Hepatocyte (in vitro differentiated cells): ENCODE measurements around the gene PLCL2. TPM values are rescaled to one million over a fixed set of nuclear protein-coding genes. Genes with fewer than 3 reads are reported as not detected.

Experiments used
- DNase-seq: peaks from one replicate; pipeline ENCODE4 v3.0.0-alpha.2; 2016; ENCODE audit warnings: low spot score
- H2AFZ ChIP-seq: fragments of 200-600 bp; sonication (generic); 2 replicates; pipeline ENCODE4 v1.6.0; 2016; ENCODE audit warnings: antibody characterized with exemption, mild to moderate bottlenecking
- H3K27ac ChIP-seq: fragments of 200-600 bp; sonication (generic); 2 replicates; pipeline ENCODE4 v1.5.1; 2016; ENCODE audit warnings: mild to moderate bottlenecking
- H3K27me3 ChIP-seq: fragments of 200-600 bp; sonication (generic); 2 replicates; pipeline ENCODE4 v1.6.1; 2016
- H3K36me3 ChIP-seq: fragments of 200-600 bp; sonication (generic); replicated peaks from 2 replicates; pipeline ENCODE4 v1.5.1; 2016; ENCODE audit warnings: low read depth; ENCODE audit not compliant: insufficient read depth
- H3K4me1 ChIP-seq: fragments of 200-600 bp; sonication (generic); 2 replicates; pipeline ENCODE4 v1.5.1; 2016; ENCODE audit warnings: mild to moderate bottlenecking, moderate library complexity; ENCODE audit not compliant: insufficient read depth
- H3K4me2 ChIP-seq: fragments of 200-600 bp; sonication (generic); 2 replicates; pipeline ENCODE4 v1.6.0; 2016
- H3K4me3 ChIP-seq: fragments of 200-600 bp; sonication (generic); 2 replicates; pipeline ENCODE4 v1.5.1; 2016; ENCODE audit warnings: mild to moderate bottlenecking
- H3K79me2 ChIP-seq: fragments of 200-600 bp; sonication (generic); 2 replicates; pipeline ENCODE4 v1.6.0; 2017; ENCODE audit warnings: mild to moderate bottlenecking
- H3K9me2 ChIP-seq: fragments of 200-600 bp; sonication (generic); replicated peaks from 2 replicates; pipeline ENCODE4 v1.6.0; 2017; ENCODE audit warnings: mild to moderate bottlenecking; ENCODE audit not compliant: insufficient read depth
- H3K9me3 ChIP-seq: fragments of 200-600 bp; sonication (generic); 2 replicates; pipeline ENCODE4 v1.5.1; 2016; ENCODE audit warnings: low read depth, mild to moderate bottlenecking
- H4K20me1 ChIP-seq: fragments of 200-600 bp; sonication (generic); 2 replicates; pipeline ENCODE4 v1.6.0; 2016; ENCODE audit warnings: mild to moderate bottlenecking; ENCODE audit not compliant: insufficient read depth, poor library complexity, severe bottlenecking
- CTCF ChIP-seq: fragments of 200-600 bp; sonication (generic); IDR thresholded peaks from 2 replicates; pipeline ENCODE4 v1.5.1; 2016; ENCODE audit warnings: antibody characterized with exemption, mild to moderate bottlenecking; ENCODE audit not compliant: poor library complexity
- EZH2 ChIP-seq: fragments of 200-600 bp; sonication (generic); IDR thresholded peaks from 2 replicates; pipeline ENCODE4 v1.6.1; 2016; ENCODE audit warnings: antibody characterized with exemption, mild to moderate bottlenecking, borderline replicate concordance
- EZH2phosphoT487 ChIP-seq: fragments of 200-600 bp; sonication (generic); IDR thresholded peaks from one replicate; pipeline ENCODE4 v1.6.1; 2018; ENCODE audit warnings: antibody characterized with exemption, mild to moderate bottlenecking, low read depth, moderate library complexity; ENCODE audit not compliant: unreplicated experiment, severe bottlenecking
- WGBS: methylation state at CpG from one replicate; pipeline ENCODE4 v1.1.6; 2016; ENCODE audit warnings: low lambda C conversion rate; ENCODE audit errors: missing lambda C conversion rate; 5-methylcytosine and 5-hydroxymethylcytosine counted together
- polyA plus RNA-seq: library from polyadenylated mRNA; unstranded; fragments of >200 nt; fragmentation: Nextera tagmentation; extraction: Ambion mirVana; gene quantifications from 2 replicates; pipeline ENCODE4 v1.2.1, GENCODE V29; 2016
- total RNA-seq: library from RNA; depleted of rRNA; stranded (reverse); fragments of >200 nt; gene quantifications from 2 replicates; pipeline ENCODE4 v1.2.3, GENCODE V29; 2014

The PLCL2 gene
- total and polyA plus RNA-seq, 2 experiments from 2014 or later, result 3.2 to 14.2 TPM

DNA sequence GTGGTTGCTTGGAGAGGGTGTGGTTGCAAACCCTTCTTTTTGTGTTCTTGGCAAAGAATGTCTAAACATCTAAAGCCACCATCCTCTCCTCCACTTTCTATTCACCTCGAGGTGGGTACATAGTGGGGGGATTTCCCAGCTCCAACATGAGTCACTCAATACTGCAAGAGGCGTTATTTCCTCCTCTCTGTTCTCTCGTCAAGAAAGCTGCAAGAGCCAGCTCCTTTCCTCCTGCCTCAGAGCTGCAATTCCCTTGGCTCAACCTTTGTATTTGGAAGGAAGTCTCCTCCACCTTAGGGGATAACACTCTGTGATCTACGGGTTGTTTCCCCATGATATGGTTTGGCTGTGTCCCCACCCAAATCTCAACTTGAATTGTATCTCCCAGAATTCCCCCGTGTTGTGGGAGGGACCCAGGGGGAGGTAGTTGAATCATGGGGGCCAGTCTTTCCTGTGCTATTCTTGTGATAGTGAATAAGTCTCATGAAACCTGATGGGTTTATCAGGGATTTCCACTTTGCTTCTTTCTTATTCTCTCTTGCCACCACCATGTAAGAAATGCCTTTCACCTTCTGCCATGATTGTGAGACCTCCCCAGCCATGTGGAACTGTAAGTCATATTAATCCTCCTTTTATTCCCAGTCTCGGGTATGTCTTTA, 138.4 kb downstream of the PLCL2 start:
- Histone ChIP-seq H3K4me1 (no peaks in the 10 kb centered on the region), H3K9me2 (no peaks in the 10 kb centered on the region), H2AFZ (no peak overlapping the region), H3K9me3 (no peaks in the 10 kb centered on the region), H3K27ac (no peak overlapping the region), H3K79me2 (no peaks in the 10 kb centered on the region), H4K20me1 (no peaks in the 10 kb centered on the region), H3K27me3 (no peaks in the 10 kb centered on the region), H3K4me2 (no peak overlapping the region), H3K4me3 (no peak overlapping the region), H3K36me3 (no peaks in the 10 kb centered on the region)
- 85% methylated on average over 6 of the region's 6 CpGs for WGBS
- TF ChIP-seq CTCF, result no peak
- DNase-seq, result no peak

DNA sequence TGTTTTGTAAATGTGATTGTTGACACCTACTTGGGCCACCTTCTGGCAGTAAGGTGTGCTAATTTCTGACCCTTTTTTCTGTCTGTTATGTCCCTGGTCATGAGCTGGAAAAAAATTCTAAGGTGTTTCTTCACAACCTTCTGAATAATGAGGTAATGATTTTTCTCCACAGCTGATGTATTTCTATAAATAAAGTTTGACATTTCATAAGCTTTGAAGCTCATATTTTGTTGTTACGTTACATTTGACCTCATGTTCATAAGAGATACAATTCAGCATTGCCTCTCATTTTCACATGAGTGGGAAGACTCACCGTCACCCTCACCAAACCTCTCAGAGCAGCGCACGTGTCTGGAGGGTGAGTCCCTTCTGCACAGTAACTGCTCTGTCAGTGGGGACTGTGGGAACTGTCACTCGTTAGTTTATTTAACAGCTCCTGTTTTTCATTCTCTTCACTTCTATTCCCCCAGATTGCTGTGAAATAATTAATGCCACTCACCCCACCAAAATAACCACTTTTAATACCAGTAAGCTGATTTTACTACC, 140.9 kb downstream of the PLCL2 start:
- no peaks in the 10 kb centered on the region for H3K9me2 ChIP-seq
- no peaks in the 10 kb centered on the region for H3K9me3 ChIP-seq
- H3K4me1 ChIP-seq, result no peaks in the 10 kb centered on the region
- H3K27me3 ChIP-seq, result no peaks in the 10 kb centered on the region
- H3K79me2 ChIP-seq, result no peaks in the 10 kb centered on the region
- no peaks in the 10 kb centered on the region for H3K36me3 ChIP-seq
- no peak overlapping the region for H3K27ac ChIP-seq
- WGBS, result 92% methylated on average over 5 of the region's 5 CpGs
- no peak for DNase-seq
- no peaks in the 10 kb centered on the region for H4K20me1 ChIP-seq
- TF ChIP-seq EZH2 (no peak), CTCF (no peak), EZH2phosphoT487 (no peak)
- no peak overlapping the region for H3K4me3 ChIP-seq
- no peak overlapping the region for H3K4me2 ChIP-seq
- H2AFZ ChIP-seq, result no peak overlapping the region

DNA sequence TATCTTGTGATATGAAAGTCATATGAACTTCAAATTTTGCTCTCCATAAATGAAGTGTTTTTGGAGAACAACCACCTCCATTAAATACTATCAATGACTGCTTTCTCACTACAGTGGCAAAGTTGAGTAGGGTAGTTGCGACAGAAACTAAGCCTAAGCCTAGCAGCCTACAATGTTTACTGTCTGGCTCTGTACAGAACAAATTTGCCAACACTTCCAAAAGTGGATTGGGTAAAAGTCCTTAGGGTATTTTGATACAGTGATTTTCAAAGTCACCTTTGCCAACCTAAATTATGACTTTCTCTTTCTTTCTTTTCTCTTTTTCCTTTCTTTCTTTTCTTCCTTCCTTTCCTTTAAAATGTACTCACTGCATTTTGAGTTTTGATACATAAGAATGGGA, 142.6 kb downstream of the PLCL2 start:
- no peak for TF ChIP-seq CTCF
- no peak for TF ChIP-seq EZH2
- TF ChIP-seq EZH2phosphoT487, result no peak

More for the DNA sequence above, 142.6 kb downstream of the PLCL2 start:
- H3K36me3 ChIP-seq, result no peaks in the 10 kb centered on the region
- no peaks in the 10 kb centered on the region for H3K9me2 ChIP-seq
- H3K9me3 ChIP-seq, result no peaks in the 10 kb centered on the region
- H3K4me1 ChIP-seq, result no peaks in the 10 kb centered on the region
- no peak overlapping the region for H3K4me2 ChIP-seq
- DNase-seq, result no peak
- H3K79me2 ChIP-seq, result no peaks in the 10 kb centered on the region
- H3K4me3 ChIP-seq, result no peak overlapping the region
- H3K27me3 ChIP-seq, result no peaks in the 10 kb centered on the region
- WGBS, result 57% methylated on average over 1 of the region's 1 CpG
- no peaks in the 10 kb centered on the region for H4K20me1 ChIP-seq
- no peak overlapping the region for H2AFZ ChIP-seq
- no peak overlapping the region for H3K27ac ChIP-seq
